Measurements from ENCODE around the gene ZNF132.

The ZNF132 gene

GRCh38 chr19:58385891-58386575, 53.9 kb downstream of the ZNF132 start:
- no peak for DNase-seq

GRCh38 chr19:58385313-58385890, 54.6 kb downstream of the ZNF132 start:
- no peak for DNase-seq

GRCh38 chr19:58382997-58383603, 56.9 kb downstream of the ZNF132 start:
- DNase-seq, result no peak

Data from T-helper 1 cell (primary cell).